GM12891 (cell line): ENCODE data around the gene ADAMTS4.

Source experiments
- DNase-seq: peaks from one replicate; pipeline ENCODE4 v3.0.0; 2011; ENCODE audit warnings: low spot score; ENCODE audit not compliant: insufficient read length
- FAIRE-seq: peaks from 2 replicates; lab custom pipeline; 2011; peaks lifted over from hg19 to GRCh38; lab: Jason Lieb, UNC
- PAX5 ChIP-seq: IDR thresholded peaks from 2 replicates; pipeline ENCODE4 v1.6.1; 2011; ENCODE audit warnings: low read length, moderate library complexity, mild to moderate bottlenecking; ENCODE audit not compliant: insufficient read depth, severe bottlenecking
- POLR2A ChIP-seq: IDR thresholded peaks from 2 replicates; pipeline ENCODE4 v1.6.1; 2011; ENCODE audit warnings: low read depth, low read length, control low read depth
- POLR2AphosphoS5 ChIP-seq: IDR thresholded peaks from 2 replicates; pipeline ENCODE4 v1.6.1; 2011; ENCODE audit warnings: low read depth, low read length, control low read depth
- POU2F2 ChIP-seq: IDR thresholded peaks from 2 replicates; pipeline ENCODE4 v1.6.1; 2011; ENCODE audit warnings: low read depth, mild to moderate bottlenecking, control low read depth, low read length, moderate library complexity
- SPI1 ChIP-seq: IDR thresholded peaks from 2 replicates; pipeline ENCODE4 v1.6.1; 2011; ENCODE audit warnings: low read depth, low read length, control low read depth
- TAF1 ChIP-seq: IDR thresholded peaks from 2 replicates; pipeline ENCODE4 v1.6.1; 2011; ENCODE audit warnings: low read depth, low read length, control low read depth

The ADAMTS4 gene

GRCh38 chr1:161196521-161197451, 2.1 kb downstream of the ADAMTS4 start:
- no peak for DNase-seq
- TF ChIP-seq POLR2AphosphoS5 (no peak), SPI1 (no peak), POLR2A (no peak), PAX5 (no peak), POU2F2 (no peak), TAF1 (no peak)
- FAIRE-seq: no peak

- FAIRE-seq: no peak
- no peak for DNase-seq
- TF ChIP-seq PAX5: no peak
- no peak for TF ChIP-seq POLR2A
- no peak for TF ChIP-seq POU2F2
- no peak for TF ChIP-seq POLR2AphosphoS5
- no peak for TF ChIP-seq TAF1
- no peak for TF ChIP-seq SPI1
Observed at GRCh38 chr1:161196111-161196510, 2.7 kb downstream of the ADAMTS4 start.

- TF ChIP-seq PAX5 (no peak), POLR2AphosphoS5 (no peak), SPI1 (peak; percentile 95), TAF1 (no peak), POLR2A (no peak), POU2F2 (no peak)
- peak; percentile 98 for FAIRE-seq
- DNase-seq: no peak
Observed at GRCh38 chr1:161195171-161195570, 3.7 kb downstream of the ADAMTS4 start.

GRCh38 chr1:161193561-161194235, 5.2 kb downstream of the ADAMTS4 start:
- no peak for FAIRE-seq
- DNase-seq: no peak
- TF ChIP-seq POLR2A: no peak
- no peak for TF ChIP-seq SPI1
- no peak for TF ChIP-seq PAX5
- no peak for TF ChIP-seq POLR2AphosphoS5
- TF ChIP-seq TAF1: no peak
- no peak for TF ChIP-seq POU2F2

GRCh38 chr1:161192476-161193465, 6.1 kb downstream of the ADAMTS4 start:
- FAIRE-seq (peak; percentile 85), DNase-seq (peak; percentile 71)
- TF ChIP-seq TAF1: no peak
- TF ChIP-seq SPI1: peak; percentile 56
- TF ChIP-seq POU2F2: peak; percentile 30; the same call in 1 of the 2 replicates
- no peak for TF ChIP-seq PAX5

- DNase-seq: no peak
- no peak for FAIRE-seq
- TF ChIP-seq POLR2AphosphoS5 (no peak), SPI1 (no peak), PAX5 (no peak), POU2F2 (no peak), POLR2A (no peak), TAF1 (no peak)
Observed at GRCh38 chr1:161191971-161192370, 6.9 kb downstream of the ADAMTS4 start.

- DNase-seq (no peak), FAIRE-seq (no peak)
- TF ChIP-seq POLR2A (no peak), POU2F2 (no peak), TAF1 (no peak), SPI1 (no peak), POLR2AphosphoS5 (no peak), PAX5 (no peak)
Observed at GRCh38 chr1:161190962-161191521, 7.8 kb downstream of the ADAMTS4 start.

GRCh38 chr1:161189036-161189435, 9.8 kb downstream of the ADAMTS4 start:
- no peak for FAIRE-seq
- DNase-seq: no peak
- no peak for TF ChIP-seq PAX5
- TF ChIP-seq SPI1: no peak
- no peak for TF ChIP-seq TAF1
- TF ChIP-seq POLR2AphosphoS5: no peak
- no peak for TF ChIP-seq POU2F2
- no peak for TF ChIP-seq POLR2A

- FAIRE-seq (no peak), DNase-seq (no peak)
- TF ChIP-seq POLR2AphosphoS5 (no peak), SPI1 (no peak), POU2F2 (no peak), TAF1 (no peak), PAX5 (no peak), POLR2A (no peak)
Observed at GRCh38 chr1:161188381-161188780, 10.5 kb downstream of the ADAMTS4 start.
